Measurements from ENCODE around the gene OR8B8.

OR8B8 gene

DNA sequence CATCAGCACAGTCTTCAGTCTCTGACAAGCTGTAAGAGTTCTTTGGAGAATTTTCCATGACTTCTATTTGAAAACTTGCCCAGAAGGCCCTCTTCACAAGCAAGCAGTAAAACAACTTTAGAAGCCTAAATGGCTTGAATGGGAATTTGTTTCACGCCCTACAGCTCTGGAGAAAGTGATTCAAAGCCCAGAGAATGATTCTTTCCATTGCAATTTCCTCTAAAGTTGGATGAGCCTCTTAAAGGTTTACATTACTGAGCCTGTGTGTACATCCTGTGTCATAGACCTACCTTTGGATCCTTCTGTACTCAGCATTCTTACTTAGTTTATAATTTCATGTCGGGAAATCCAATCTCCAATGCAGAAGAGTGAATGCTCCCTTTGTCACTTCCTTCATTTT, 39.9 kb downstream of the OR8B8 start:
- TF ChIP-seq GATA3 (IDR thresholded peaks at IDR 0.05; ENCODE audit: low read depth, low read length) (no peak), GATA2 (IDR thresholded peaks at IDR 0.05; ENCODE audit: low read depth, low read length) (no peak)

- TF ChIP-seq GATA2 (IDR thresholded peaks at IDR 0.05; ENCODE audit: low read depth, low read length) (no peak), GATA3 (IDR thresholded peaks at IDR 0.05; ENCODE audit: low read depth, low read length) (no peak)
These were observed 43.1 kb downstream of the OR8B8 start for GRCh38 chr11:124402326-124402922.

GRCh38 chr11:124398924-124399323, 46.6 kb downstream of the OR8B8 start, which contains the start of gene OR8B3:
TSS of gene OR8B3 (minus strand) at chr11:124399024. CDS start at chr11:124397351, 1,673 bp downstream.
- TF ChIP-seq GATA3 (IDR thresholded peaks at IDR 0.05; ENCODE audit: low read depth, low read length) = no peak
- no peak for TF ChIP-seq GATA2 (IDR thresholded peaks at IDR 0.05; ENCODE audit: low read depth, low read length)

- no peak for TF ChIP-seq GATA3 (IDR thresholded peaks at IDR 0.05; ENCODE audit: low read depth, low read length)
- no peak for TF ChIP-seq GATA2 (IDR thresholded peaks at IDR 0.05; ENCODE audit: low read depth, low read length)
These were observed 51.1 kb downstream of the OR8B8 start for GRCh38 chr11:124394408-124394807.

All from SH-SY5Y (cell line).